GM19023 (cell line): ENCODE data around the gene LARGE1.

ENCODE experiments used
- ATAC-seq: cut with Tn5 transposase; IDR thresholded peaks from one replicate; pipeline ENCODE4 v1.9.1; 2021; ENCODE audit warnings: mild to moderate bottlenecking, moderate library complexity; ENCODE audit not compliant: unreplicated experiment

LARGE1 gene

DNA sequence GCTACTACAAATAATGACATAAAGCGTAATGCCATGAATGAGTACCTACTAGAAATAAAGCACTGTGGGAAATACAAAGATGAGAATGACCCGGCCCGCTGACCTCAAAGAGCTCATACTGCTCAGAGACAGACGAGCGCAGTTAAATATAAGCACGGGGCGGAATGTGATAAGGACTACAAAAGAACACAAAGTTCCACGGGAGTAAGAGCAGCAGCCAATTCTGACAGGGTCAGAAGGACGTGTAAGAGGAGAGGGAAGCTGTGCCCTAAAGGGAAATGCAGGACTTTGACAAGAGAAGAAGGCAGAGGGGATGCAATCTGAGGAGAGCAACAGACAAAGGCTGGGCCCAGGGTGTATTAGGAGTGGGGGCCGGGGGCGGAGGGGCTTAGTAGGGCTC is 314.6 kb downstream of the LARGE1 start:
- ATAC-seq = no peak

DNA sequence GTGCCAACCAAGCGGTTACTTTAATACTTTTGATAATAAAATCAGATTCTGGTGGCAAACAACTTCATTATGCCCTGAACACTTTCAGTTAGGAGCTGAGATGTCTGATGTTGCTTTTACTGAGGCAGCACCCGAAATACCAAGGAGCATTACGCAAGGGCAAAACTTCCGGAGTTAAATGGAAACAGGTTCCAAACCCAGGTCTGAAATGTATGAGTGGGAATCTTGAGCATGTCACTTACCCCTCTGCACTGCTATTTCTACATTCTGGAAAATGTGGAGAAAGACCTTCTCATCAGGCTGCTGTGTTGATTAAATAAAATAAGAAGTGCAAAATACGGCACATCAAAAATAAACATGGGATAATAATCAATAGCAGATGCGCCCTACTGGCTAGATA is 315.1 kb downstream of the LARGE1 start:
- ATAC-seq = no peak

DNA sequence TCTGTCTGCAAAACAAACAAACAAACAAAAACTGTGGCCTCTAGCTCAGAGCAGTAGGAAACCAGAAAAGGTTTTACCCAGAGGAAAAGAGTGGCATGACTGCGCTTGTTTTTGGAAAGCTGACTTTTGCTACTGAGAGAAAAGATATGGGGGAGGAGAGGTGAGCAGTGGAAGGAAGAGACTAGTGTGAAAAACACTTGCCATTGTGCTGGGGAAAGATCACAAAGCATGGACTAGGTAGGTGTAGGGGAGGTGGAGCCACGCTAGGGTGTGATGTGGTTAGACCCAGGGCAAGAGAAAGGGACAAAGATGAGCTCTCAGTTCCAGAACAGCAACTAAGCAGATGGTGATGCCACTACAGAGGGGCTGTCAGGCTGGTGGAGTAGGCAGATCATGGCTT is 319.2 kb downstream of the LARGE1 start:
- no peak for ATAC-seq

DNA sequence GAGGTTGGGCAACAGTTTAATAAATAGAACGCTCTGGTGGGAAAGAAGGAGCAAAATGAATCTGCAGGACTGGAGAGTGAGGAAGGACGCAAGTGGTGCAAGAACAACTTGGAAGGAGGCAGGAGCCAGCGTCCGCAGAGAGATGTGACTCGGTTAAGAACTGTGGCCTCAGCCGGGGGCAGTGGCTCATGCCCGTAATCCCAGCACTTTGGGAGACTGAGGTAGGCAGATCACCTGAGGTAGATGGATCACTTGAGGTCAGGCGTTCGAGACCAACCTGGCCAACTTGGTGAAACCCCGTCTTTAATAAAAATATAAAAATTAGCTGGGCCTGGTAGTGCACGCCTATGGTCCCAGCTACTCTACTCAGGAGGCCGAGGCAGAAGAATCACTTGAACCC is 319.7 kb downstream of the LARGE1 start:
- no peak for ATAC-seq

DNA sequence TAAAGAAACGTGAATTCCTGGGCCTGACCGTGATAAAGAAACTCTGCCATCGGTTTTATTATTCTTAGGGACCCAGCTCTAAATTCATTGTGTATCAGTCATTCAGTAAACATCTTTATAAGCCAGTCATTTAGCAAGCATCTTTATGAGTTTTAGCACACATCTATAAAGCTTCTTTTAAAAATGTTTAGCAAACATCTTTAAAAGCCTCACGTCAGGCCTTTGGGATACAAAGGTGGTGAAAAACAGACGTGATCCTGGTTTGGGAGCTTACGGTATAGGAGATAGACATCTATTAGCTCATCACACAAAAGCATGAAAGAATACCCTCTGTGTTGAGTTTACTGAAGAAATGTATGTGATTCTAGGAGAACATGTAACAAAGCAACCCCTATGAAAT is 320.2 kb downstream of the LARGE1 start:
- ATAC-seq = no peak

DNA sequence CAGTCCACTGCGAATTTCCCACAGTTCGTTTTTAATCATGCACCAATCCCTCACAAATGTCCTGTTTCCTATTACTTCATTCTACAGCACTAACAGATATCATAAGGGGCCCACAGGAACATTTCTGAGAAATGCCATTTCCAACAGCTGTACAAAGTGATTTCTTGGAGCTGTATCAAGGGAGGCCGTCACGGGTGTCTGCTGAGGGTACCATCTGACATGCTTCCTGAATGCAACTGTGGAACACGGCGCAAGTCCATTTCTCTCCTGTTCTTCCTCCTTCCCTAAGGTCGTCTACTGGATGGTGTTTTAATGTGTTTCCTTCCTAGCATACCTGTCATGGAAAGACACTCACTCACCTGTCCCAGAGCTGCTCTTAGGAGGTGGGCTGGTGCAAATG is 320.7 kb downstream of the LARGE1 start:
- ATAC-seq = no peak

DNA sequence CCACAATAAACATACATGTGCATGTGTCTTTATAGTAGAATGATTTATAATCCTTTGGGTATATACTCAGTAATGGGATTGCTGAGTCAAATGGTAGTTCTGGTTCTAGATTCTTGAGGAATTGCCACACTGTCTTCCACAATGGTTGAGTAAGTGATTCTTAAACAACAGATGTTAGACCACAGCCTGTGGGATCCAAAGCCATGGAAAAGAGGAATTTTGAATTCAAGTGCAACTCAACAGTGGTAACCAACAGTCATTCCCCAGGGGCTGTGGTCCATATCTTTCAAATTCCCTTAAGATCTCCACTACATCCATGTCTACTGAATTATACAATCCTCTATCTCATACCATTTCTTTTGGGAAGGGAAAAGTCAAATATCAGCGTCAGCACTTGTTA is 321.5 kb downstream of the LARGE1 start:
- no peak for ATAC-seq

DNA sequence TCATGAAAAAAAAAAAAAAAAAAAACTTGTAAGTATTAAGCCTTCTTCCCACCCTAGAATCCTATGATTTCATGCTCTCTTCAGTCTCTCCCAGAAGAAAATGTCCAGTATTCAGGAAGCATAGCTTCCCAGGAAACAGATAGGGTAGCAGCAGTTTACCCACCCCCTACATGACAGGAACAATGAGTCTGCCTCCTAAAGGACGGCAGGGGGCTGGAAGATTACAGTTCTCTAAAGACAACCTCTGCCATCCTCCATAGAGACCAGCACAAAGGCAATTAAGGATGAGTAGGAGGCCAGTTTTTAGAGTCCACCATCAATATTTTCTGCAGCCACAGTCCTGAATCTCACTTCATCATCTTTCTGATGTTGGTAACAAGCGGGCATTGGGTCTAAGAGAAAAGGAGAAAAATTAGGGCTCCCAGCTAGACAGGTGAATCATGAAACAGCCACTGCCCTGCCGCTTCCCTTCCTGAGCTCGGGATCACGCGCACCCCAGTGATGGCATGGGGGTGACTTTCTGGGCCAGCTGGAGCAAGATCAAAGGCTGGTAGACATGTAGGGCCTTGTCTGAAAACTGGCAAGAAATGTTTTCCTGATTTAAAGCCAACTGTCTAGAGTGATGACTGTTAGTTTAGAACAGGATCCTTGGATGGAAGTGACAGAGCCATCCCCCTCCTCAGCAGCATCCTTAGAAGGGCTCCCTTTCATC is 322.8 kb downstream of the LARGE1 start:
- ATAC-seq = no peak

DNA sequence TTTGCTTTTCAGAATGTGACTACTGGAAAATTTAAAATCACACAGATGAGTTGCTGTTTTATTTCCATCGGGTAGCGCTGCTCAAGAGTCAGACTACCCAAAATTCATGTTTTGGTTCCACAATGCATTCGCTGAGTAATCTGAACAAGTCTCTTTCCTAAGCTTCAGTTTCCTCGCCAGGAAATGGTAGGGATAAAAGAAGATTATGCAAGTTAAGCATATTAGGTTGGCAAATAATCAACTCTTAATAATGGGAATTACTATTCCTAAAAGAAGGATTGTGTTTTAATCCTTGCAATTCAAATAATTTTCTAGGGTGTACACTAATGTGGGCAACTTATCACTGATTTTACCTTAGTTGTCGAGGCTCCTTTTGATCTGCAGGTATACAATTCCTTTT is 326.5 kb downstream of the LARGE1 start:
- ATAC-seq = no peak

DNA sequence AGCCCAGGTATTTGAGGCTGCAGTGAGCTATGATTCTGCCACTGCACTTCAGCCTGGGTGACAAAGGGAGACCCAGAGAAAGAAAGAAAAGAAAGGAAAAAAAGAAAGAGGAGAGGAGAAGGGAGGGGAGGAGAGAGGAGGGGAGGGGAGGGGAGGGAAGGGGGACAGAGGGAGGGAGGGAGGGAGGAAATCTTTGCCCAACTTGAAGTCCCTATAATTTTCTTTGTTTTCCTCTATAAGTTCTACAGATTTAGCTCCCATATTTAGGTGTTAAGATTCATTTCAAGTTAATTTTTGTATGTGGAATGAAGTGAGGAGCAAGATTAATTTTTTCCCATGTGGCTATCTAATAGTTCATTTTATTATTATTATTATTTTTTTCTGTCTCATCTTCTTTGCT is 328.3 kb downstream of the LARGE1 start:
- ATAC-seq = no peak

DNA sequence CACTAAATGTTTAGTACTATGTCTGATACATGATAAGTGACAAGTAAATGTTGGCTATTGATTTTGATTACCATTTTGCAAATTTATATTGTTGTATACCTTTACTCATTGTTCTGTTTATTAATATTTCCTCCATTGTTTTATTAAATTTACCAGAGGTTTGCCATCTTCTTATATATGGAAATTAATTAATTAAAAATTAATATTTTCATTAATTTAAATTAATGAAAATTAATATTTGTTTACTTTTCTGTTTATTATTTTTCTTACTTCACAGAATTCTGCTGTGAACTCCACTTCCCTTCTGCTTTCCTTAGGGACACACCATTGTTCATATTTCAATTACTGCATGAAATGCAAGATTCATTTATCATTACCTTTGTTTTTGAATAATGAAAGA is 331.0 kb downstream of the LARGE1 start:
- ATAC-seq = no peak

DNA sequence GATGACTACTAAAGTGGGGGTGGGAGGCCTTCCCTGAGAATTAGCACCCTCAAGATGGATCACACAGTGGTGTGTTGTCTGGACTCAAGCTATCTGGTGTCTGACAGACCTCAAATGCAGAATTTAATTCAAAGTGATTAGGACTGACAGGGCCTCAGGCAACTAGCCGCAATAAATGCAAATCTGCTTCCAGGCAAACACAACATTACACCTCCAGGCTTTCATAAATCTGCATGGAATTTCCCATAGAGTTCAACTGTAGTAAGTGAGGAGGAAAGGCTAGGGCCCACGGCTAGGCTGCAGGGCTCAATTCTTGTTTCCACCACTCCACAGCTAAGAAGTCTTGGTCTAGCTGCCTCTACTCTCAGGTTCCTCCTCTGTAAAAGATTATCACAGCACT is 331.4 kb downstream of the LARGE1 start:
- no peak for ATAC-seq

DNA sequence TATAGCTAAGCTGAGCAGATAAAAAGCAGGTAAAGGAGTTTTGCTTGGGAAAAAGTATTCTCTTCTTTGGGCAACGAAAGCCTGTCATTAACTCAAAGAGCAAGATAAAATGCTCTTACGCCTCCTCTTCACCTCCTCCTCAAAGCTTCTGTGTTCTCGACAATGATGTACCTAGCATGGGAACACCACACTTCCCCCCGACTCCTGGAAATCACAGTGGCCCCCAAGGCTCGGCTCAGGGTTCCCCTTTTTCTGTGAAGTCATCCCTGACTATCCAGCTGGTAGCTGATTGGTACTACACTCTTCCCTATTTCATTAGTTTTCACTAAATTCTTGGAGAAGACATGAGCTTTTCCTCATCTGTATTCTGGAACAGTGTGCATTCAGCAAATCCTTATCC is 336.1 kb downstream of the LARGE1 start:
- ATAC-seq = no peak

DNA sequence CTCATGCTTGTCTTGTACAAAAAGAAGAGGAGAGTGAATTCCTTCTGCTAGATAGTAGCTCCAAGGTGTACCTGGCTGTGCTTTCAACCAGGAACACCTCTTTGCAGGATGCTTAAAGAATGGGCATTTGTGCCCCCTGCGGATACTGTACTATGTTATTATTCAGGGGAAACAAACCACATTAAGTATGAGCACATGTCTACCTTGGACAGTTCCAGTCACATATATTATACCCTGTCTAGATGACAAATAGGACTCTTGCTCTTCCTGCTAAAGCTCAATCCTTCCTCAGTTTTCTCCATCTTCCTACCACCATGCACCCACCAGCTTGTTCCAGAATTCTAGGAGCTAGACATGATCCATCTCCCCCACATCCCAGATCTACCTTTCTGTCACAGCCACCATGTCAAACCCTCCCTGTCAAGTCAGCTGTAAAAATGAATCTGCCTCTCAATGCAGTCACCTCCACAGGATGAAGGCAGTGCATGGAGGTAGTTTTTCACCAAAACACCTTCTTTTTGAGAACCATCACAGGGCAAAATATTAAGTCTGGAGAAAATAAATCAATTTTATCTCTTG is 337.4 kb downstream of the LARGE1 start:
- ATAC-seq = no peak

DNA sequence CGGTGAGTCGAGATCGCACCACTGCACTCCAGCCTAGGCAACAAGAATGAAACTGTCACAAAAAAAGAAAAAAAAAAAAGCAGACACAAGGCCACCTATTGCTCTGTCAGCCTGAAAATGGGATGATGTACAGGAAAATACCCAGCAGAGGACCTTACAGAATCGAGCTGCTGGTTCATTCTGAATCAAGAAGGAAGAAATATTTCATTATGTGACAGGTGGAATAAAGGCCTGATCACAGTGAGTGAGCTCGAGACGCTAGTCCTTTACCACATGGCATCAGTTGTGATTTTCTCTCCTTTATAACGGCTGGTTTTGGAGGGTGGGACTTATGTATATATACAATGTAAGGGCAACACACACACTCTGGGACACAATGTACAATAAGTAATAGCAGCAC is 340.0 kb downstream of the LARGE1 start:
- ATAC-seq = no peak

DNA sequence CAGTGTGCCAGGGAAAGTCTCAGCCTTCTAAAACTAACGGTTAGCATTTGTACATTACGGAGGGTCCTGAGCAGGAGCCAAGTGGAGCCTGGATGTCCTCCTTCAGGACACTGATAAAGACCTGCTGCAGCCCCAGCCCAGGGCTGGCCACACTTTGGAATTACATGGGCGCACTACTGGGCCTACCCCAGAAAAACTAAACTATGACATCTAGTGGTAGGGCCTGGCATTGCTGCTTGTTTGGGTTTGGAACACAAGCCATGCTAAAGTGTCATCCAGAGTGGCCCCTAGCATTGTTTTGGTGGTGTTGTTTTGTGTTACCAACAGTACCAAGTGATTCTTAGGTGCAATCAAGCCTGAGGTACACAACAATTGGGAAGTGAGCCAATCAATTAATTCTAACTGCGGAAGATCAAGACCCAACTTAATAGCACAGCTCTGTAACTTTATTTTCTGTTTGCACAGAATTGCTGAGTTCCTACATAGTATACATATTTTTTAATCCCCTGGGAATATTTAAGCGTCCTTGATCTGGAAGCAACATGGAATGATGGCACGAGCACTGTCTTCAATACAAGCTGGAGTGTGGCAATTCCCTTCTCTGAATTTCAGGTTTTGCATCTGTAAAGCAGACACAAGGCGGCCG is 340.7 kb downstream of the LARGE1 start:
- ATAC-seq = no peak

DNA sequence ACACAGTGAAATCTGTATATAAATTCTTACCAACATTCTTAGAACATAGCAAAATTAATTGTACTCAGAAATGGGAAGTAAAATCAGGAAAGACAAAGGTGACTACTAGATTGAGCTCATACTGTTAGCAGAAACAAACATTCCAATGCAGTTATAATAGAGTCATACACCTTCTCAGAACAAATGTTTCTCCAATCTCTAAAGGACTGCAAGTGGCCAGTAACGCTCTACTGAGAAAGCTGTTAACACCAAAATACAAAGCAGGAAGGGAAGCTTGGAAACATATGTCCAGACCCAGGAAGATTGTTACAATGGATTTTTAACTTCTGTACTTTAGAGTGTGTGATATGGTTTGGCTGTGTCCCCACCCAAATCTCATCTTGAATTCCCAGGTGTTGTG is 341.5 kb downstream of the LARGE1 start:
- no peak for ATAC-seq

DNA sequence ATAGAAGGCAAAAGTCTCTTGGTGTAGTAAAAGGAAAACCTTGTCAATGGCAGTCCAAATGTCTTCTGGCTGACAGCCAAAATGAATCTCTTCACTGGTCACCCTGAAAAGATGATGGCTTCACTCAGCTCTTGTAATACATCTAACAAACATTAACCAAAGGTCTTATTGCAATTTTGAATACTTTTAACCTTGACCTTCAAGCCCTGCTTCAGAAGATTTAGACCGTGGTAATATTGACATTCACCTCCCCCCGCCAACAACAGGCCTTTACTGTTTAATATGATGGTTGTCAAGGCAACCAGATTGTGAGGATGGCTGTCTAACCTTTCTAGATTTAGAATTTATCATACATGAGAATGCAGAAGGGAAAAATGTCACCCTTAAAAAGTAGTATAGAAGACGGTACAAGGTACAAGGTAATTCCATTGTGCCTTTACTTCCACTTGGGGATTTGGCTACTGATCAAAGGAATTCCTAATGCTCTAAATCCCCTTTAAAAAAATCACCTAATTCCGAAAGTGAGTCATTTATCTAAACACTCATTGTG is 342.3 kb downstream of the LARGE1 start:
- no peak for ATAC-seq

DNA sequence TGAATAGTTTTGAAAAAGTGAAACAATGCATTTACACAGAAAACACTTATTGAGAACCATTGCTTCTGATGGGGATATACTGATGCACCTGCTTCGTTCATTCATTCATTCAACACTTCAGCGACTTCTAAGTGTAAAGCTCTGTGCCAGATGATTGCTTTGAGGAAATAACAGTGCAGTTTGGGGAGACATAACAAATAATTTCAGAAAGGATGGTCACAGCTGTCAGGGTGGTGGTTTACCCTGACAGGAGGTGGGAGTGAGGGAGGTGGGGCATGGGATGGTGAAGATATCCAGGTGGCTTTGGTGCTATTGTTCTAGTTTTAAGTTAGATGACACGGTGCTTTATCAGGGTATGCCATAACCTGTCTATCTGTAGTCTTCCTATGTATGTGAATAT is 344.1 kb downstream of the LARGE1 start:
- ATAC-seq = no peak

DNA sequence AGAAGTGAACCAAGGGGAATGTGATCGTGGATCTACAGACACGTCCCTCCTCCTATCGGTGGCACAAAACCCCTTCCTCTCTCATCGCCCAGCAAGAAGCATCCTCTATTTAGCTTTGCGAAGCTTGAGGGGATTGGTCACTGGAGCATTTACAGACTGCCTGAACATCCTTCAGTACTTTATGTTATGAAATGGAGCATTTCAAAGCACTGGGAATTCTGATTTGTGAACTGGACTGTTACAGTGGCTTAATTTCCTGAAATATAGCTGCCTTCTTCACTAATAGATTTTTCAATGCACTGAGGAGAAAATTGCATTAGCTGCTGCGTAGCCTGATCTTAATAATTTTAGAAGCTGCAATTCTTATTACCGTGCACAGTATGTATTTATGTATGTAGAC is 344.5 kb downstream of the LARGE1 start:
- no peak for ATAC-seq

DNA sequence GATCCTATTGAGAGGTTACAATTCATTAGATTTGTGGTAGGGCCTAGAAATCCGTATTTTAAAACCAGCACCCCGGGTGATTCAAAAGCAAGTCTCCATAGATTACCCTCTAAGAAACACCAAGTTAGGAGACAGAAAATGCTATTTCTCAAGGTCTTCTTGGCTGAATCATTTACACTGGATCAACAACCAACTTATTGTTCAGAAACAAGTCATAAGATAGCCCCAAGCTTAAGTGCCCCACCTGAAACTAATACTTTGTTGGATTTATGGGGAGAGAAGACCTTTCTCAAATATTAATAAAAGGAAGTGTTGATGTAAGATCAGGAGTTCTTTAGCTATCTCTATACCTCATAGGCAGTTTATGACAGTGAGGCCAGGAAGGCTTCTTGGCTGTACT is 345.2 kb downstream of the LARGE1 start:
- no peak for ATAC-seq

DNA sequence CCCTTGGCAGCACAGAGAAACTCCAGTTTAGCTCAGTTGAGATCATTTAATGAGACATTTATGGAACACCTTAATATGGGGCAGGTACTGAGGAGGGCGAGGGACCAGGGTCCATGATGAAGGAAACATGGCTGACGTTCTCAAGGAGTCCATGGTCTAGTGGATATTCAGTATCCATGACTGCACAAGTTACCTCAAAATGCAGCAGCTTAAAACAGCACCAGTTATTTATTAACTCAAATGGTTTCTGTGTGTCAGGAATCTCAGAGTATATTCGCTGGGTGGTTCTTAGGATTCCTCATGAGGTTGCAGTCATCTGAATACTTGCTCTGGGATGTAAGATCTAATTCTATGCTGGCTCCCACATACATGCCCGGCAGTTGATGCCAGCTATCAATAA is 346.8 kb downstream of the LARGE1 start:
- no peak for ATAC-seq
